Astrocyte (in vitro differentiated cells and primary cell): ENCODE results near the gene CNTNAP2.

Experiments used
- CTCF ChIP-seq: IDR thresholded peaks from 2 replicates; pipeline ENCODE4 v1.5.1; 2011; ENCODE audit warnings: low read depth, mild to moderate bottlenecking, inconsistent platforms, low read length, moderate library complexity; ENCODE audit not compliant: insufficient read depth
- EZH2 ChIP-seq: IDR thresholded peaks from 2 replicates; pipeline ENCODE4 v1.6.1; 2012; ENCODE audit warnings: mild to moderate bottlenecking, low read length, inconsistent platforms; ENCODE audit not compliant: insufficient read depth

DNA sequence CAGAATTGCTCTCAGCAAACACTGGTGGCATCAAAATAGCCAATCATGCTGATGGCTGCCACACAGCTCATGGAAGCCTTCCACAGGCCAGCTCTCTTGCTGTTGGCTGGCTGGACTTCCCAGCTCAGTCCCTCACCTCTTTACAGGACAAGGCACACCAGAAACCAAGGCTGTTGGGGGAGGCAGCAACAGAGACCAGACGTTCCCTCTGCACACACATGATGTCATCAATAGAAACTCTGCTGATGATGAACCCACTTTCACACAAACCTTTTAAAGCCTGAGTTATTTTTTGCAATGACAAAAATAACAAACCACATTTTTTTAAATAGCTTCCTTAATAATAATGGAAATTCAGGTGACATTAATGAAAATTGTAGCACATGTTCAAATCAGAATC is 2173.0 kb downstream of the CNTNAP2 start:
- TF ChIP-seq CTCF (no peak), EZH2 (no peak)
